Testis (tissue), 3 donors: ENCODE results near the gene RNH1. TPM values are rescaled to one million over a fixed set of nuclear protein-coding genes. Genes with fewer than 3 reads are reported as not detected.

Experiments used
- DNase-seq: peaks from one replicate; pipeline ENCODE4 v3.0.0-alpha.2; 2019
- H3K27ac ChIP-seq, 2 donors: fragments of 200-600 bp; sonication (generic); one replicate each; pipeline ENCODE4 v1.5.1; 2019
- H3K27me3 ChIP-seq: fragments of 200-600 bp; sonication (generic); one replicate; pipeline ENCODE4 v1.5.1; 2019
- H3K36me3 ChIP-seq: fragments of 200-600 bp; sonication (generic); one replicate; pipeline ENCODE4 v1.5.1; 2017; ENCODE audit warnings: low read depth; ENCODE audit errors: missing control alignments
- H3K4me1 ChIP-seq: fragments of 200-600 bp; sonication (generic); one replicate; pipeline ENCODE4 v1.5.1; 2019
- H3K4me3 ChIP-seq, 2 donors: fragments of 200-600 bp; sonication (generic); one replicate each; pipeline ENCODE4 v1.5.1; 2017 to 2019
- H3K9me3 ChIP-seq: fragments of 200-600 bp; sonication (generic); one replicate; pipeline ENCODE4 v1.5.1; 2017
- CTCF ChIP-seq, 3 experiments: fragments of 450-650 bp in 2 of 3; fragments of 200-600 bp in 1 of 3; sonication (generic) in 1 of 3; IDR thresholded peaks; one replicate each; pipeline ENCODE4 v1.5.1; 2016 to 2019; ENCODE audit warnings: antibody characterized with exemption in 3 of 3, mild to moderate bottlenecking in 2 of 3, moderate library complexity in 1 of 3
- POLR2A ChIP-seq: fragments of 450-650 bp; IDR thresholded peaks from one replicate; pipeline ENCODE4 v1.6.1; 2017; ENCODE audit warnings: antibody characterized with exemption, mild to moderate bottlenecking, moderate library complexity
- WGBS, 2 donors: methylation state at CpG; one replicate each; pipeline ENCODE4 v1.1.5; 2018; 5-methylcytosine and 5-hydroxymethylcytosine counted together
- intact Hi-C: fragments of 100-400 bp; cut with DNase I; formaldehyde crosslinking; loops from one replicate; pipeline ENCODE4 v1.15.1; 2023; ENCODE audit warnings: low total_unique reads
- polyA plus RNA-seq: library from polyadenylated mRNA; stranded (reverse); fragments of 350-450 nt; fragmentation: Illumina TruSeq; extraction: RNeasy Lipid Tissue Mini Kit (QIAGEN cat#74804); gene quantifications from one replicate; pipeline ENCODE4 v1.2.3, GENCODE V29; 2014; ENCODE audit warnings: low read depth, low replicate concordance; ENCODE audit not compliant: insufficient read depth
- total RNA-seq, 2 donors: library from RNA; depleted of rRNA; stranded (reverse); fragments of >200 nt; gene quantifications; one replicate each; pipeline ENCODE4 v1.2.3, GENCODE V29; 2016

The RNH1 gene
- total and polyA plus RNA-seq, 3 donors from 2014 or later = 210 to 264 (median 211) TPM

GRCh38 chr11:449889-450808, 56.9 kb downstream of the RNH1 start, which contains the start of gene PTDSS2:
Gene PTDSS2 (plus strand): TSS chr11:450279. CDS start chr11:450456, 177 bp downstream.
- no peaks in the 10 kb centered on the region for H3K9me3 ChIP-seq
- H3K27me3 ChIP-seq = no peaks in the 10 kb centered on the region
- no peaks in the 10 kb centered on the region for H3K36me3 ChIP-seq
- 0 to 1% methylated on average over 40 to 57 of the region's 108 CpGs for WGBS, 2 donors
- H3K4me3 ChIP-seq = peak within 1 kb of the TSS; percentile 84 to 97
- peaks cover 17% of the 10 kb centered on the region for H3K4me1 ChIP-seq
- H3K27ac ChIP-seq = peak within 1 kb of the TSS; percentile 97 to 99
- peak; percentile 31 for TF ChIP-seq POLR2A
- peak in 2 of 3 experiments; percentile 8 to 27 for TF ChIP-seq CTCF (IDR thresholded peaks at IDR 0.05)
- intact Hi-C loops = no loop called here
- DNase-seq = peak; percentile 98

GRCh38 chr11:447923-448731, 58.9 kb downstream of the RNH1 start:
- peak; percentile 98 for DNase-seq
- Histone ChIP-seq H3K9me3 (no peaks in the 10 kb centered on the region), H3K27me3 (no peaks in the 10 kb centered on the region), H3K36me3 (no peaks in the 10 kb centered on the region), H3K4me1 (peaks cover 22% of the 10 kb centered on the region), H3K4me3 (peak overlapping the region; percentile 71 to 80), H3K27ac (peak overlapping the region; percentile 97 to 99)
- TF ChIP-seq POLR2A (peak; percentile 65), CTCF (IDR thresholded peaks at IDR 0.05) (peak; percentile 80 to 90 (median 88))
- WGBS, 2 donors = 2% methylated on average over 26 to 50 of the region's 55 CpGs
- intact Hi-C loops = no loop called here

- no peaks in the 10 kb centered on the region for H3K27me3 ChIP-seq
- intact Hi-C loops = no loop called here
- DNase-seq = no peak
- no peaks in the 10 kb centered on the region for H3K36me3 ChIP-seq
- no peak for TF ChIP-seq CTCF (IDR thresholded peaks at IDR 0.05)
- no peak for TF ChIP-seq POLR2A
- H3K9me3 ChIP-seq = no peaks in the 10 kb centered on the region
- no peak overlapping the region for H3K27ac ChIP-seq
- no peak overlapping the region for H3K4me3 ChIP-seq
- peaks cover 23% of the 10 kb centered on the region for H3K4me1 ChIP-seq
- 72 to 73% methylated on average over 4 to 7 of the region's 7 CpGs for WGBS, 2 donors
Measured at GRCh38 chr11:446891-447290, 60.2 kb downstream of the RNH1 start.

- WGBS, 2 donors = 74 to 77% methylated on average over 14 to 16 of the region's 20 CpGs
- H3K27ac ChIP-seq = no peak overlapping the region
Measured at GRCh38 chr11:445765-446588, 61.1 kb downstream of the RNH1 start.

More at GRCh38 chr11:445765-446588, 61.1 kb downstream of the RNH1 start:
- no peak for DNase-seq
- intact Hi-C loops = no loop called here
- TF ChIP-seq POLR2A (no peak), CTCF (IDR thresholded peaks at IDR 0.05) (no peak)
- Histone ChIP-seq H3K4me3 (no peak overlapping the region), H3K4me1 (peaks cover 32% of the 10 kb centered on the region), H3K9me3 (no peaks in the 10 kb centered on the region), H3K27me3 (no peaks in the 10 kb centered on the region), H3K36me3 (no peaks in the 10 kb centered on the region)
